Stimulated activated naive CD8-positive, alpha-beta T cell treated with anti-CD3 and anti-CD28 coated beads, Interleukin-15, Interleukin-2, amounts not matched to agents 100 ng/mL and 50 ng/mL, for 24 hours (primary cell): ENCODE measurements around the gene TMEM31.
A peak's percentile ranks its signal among the peaks of the same experiment; 100 is the strongest.

ENCODE experiments used
- H3K27ac Mint-ChIP-seq: one replicate; pipeline ENCODE4 v1.8.0; 2021; ENCODE audit warnings: mild to moderate bottlenecking, mixed read lengths
- H3K27me3 Mint-ChIP-seq: one replicate; pipeline ENCODE4 v1.8.0; 2021; ENCODE audit warnings: mixed read lengths
- H3K36me3 Mint-ChIP-seq: one replicate; pipeline ENCODE4 v1.8.0; 2021; ENCODE audit warnings: low read depth, mixed read lengths
- H3K4me1 Mint-ChIP-seq: one replicate; pipeline ENCODE4 v1.8.0; 2021; ENCODE audit warnings: low read depth, mixed read lengths
- H3K4me3 Mint-ChIP-seq: one replicate; pipeline ENCODE4 v1.8.0; 2021; ENCODE audit warnings: mild to moderate bottlenecking, mixed read lengths
- H3K9me3 Mint-ChIP-seq: one replicate; pipeline ENCODE4 v1.8.0; 2021; ENCODE audit warnings: mixed read lengths

Gene TMEM31, protein sequence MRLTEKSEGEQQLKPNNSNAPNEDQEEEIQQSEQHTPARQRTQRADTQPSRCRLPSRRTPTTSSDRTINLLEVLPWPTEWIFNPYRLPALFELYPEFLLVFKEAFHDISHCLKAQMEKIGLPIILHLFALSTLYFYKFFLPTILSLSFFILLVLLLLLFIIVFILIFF

DNA sequence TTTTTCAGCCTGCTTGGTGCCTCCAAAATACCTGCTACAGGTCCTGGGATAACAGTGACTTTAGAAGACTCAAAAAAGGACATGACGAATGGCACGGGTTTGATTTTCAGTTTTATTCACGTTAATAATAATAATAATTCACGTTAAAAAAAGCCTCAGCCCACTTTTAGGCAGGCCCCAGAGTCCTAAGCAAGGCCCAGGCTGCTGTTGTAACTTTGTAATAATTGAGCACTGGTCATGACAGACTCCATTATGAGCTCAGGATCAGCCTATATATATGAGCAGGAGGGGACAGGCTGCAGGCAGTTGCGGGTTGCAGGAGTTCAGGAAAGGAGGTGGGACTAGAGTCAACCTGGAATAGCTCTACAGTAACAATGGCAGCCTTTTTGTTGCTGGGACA lies at the start of gene TMEM31:
Gene TMEM31 (plus strand): TSS at position 301 of the 400 bp plus-strand sequence. CDS start 1,350 bp downstream, outside the sequence.
- H3K9me3 Mint-ChIP-seq: no peaks in the 10 kb centered on the region
- H3K36me3 Mint-ChIP-seq: no peaks in the 10 kb centered on the region
- H3K27me3 Mint-ChIP-seq: no peaks in the 10 kb centered on the region
- H3K27ac Mint-ChIP-seq: no peak within 1 kb of the TSS
- H3K4me3 Mint-ChIP-seq: no peak within 1 kb of the TSS
- H3K4me1 Mint-ChIP-seq: no peaks in the 10 kb centered on the region

DNA sequence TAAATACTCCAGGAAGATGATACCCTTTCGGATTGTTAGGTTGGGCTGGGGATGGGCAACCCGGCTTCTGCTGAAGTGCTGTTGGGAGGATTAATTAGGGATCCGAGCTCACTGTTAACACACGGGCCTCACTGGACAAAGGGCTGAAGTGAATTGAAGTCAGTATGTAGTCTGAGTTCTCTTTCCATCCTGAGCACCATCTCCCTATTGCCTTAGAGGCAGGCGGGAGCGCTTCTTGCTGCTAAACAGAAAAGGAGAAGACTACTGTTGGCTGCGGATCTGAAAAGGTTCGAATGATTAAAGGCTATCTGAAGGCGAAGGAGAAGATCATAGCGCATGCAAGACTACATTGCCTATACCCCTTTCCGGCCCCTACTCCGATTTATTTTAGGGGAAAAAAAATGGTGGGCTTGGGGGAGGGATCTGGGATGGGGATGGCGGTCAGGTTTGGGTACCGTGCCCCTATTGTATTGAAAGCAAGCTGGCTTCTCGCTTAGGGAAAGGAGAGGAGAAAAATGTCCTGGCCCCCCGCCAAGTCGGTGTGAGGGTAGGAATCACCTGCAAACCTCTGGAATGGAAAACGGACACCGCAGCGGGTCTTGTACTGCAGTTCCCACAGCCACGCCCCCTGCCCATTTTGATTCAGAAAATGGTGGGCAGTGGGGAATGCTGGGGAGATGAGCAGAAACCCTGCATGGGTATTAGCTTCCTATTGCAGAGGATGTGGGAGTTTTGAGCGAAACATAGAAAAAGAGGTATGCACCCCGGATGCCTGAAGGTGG lies 46.5 kb upstream of the TMEM31 start:
- Mint-ChIP-seq H3K27ac (no peak overlapping the region), H3K36me3 (no peaks in the 10 kb centered on the region), H3K4me1 (no peaks in the 10 kb centered on the region), H3K27me3 (peaks cover 16% of the 10 kb centered on the region), H3K4me3 (no peak overlapping the region), H3K9me3 (no peaks in the 10 kb centered on the region)

DNA sequence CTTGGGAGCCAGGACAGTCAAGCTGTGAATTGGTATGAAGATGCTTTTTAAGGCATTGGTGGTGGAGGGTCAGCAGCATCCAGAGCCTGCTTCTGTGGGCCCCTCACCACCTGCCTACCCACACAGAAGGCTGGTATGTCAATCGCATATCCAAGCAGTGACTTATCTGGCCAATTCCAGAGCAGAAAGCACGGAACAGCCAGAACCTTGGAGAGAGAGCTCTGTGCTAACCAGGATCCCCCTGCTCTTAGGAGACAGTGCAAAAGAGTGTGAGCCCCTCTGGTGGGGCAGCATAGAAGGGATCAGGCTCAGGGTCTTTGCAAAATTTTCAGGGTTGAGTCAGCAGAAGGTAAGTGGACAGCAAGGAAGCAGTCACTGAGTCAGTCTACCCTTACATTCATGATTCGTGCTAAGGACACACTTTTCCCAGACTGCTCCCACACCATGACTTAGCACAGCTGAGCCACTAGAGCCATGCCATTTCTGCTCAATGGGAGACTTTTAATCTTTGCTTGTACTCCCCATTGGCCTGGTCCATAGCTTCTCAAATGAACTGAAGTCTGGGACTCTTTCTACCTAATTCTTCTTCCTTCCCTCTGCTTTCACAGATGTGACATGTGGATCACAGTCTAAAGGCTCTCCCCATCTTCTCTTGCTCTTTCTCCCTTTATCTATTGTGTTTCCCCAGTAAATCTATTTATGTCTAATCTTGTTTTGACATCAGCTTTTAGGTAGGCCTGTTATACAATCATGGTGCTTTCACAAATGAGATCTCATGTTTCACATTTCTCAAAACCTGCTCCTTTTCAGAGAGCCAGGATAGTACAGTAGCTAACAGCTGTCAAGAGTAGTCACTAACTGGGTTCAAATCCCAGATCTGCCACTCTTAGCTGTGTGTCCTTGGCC lies 44.3 kb upstream of the TMEM31 start:
- Mint-ChIP-seq H3K27me3 (peaks cover 16% of the 10 kb centered on the region), H3K27ac (no peak overlapping the region), H3K4me3 (no peak overlapping the region), H3K36me3 (no peaks in the 10 kb centered on the region), H3K4me1 (no peaks in the 10 kb centered on the region), H3K9me3 (no peaks in the 10 kb centered on the region)

DNA sequence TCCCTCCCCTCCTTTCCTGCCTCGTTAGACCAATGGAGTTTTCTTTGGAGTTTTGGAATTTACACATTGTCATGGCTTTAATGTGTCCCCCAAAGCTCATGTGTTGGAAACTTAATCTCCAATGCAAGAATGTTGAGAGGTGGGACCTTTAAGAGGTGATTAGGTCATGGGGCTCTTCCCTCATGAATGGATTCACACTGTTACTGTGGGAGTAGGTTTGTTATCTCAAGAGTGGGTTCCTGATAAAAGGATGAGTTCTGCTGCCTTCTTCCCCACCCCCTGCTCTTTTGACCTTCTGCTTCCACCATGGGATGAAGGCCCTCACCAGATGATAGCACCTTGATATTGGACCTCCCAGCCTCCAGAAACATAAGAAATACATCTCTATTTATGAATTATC lies 41.0 kb upstream of the TMEM31 start:
- no peak overlapping the region for H3K4me3 Mint-ChIP-seq
- no peaks in the 10 kb centered on the region for H3K4me1 Mint-ChIP-seq
- H3K36me3 Mint-ChIP-seq: no peaks in the 10 kb centered on the region
- H3K27me3 Mint-ChIP-seq: peaks cover 2% of the 10 kb centered on the region
- no peak overlapping the region for H3K27ac Mint-ChIP-seq
- H3K9me3 Mint-ChIP-seq: no peaks in the 10 kb centered on the region

DNA sequence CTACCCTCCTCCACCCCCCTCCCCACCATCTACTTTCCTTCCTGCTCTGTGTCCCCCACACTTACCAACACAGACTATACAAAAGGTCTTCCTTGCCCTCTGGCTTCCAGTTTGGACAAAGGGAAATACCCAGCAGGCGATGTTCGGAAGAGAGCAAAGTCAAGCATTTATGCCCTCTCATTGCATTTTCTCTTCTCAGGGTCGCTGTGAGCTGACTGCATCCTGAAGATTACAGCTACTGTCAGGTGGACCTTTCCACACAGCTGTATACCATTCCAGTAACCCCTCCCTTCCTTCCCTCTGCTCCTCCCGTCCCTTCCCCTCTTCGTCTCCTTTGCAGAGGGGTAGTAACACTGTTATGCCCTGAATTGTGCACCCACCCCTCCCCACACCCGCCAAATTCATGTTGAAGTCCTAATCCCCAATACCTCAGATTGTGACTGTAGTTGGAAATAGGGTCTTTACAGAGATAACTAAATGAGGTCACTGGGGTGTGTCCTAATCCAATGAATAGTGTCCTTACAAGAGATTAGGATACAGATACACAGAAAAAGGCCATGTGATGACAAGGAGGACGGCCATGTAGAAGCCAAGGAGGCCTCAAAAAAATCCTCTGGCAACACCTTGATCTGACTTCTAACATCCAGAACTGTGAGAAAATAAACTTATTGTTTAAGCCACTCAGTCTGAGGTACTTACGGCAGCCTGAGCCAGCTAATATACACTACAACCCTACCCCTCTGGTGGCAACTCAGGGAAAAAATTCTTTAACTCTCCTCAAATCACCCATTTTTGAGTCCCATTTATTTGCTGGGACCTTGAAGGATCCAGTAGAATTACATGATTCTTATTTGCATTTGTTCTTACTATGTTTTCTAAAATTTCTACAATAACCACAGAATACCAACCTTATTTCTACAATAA lies 35.9 kb upstream of the TMEM31 start:
- H3K9me3 Mint-ChIP-seq: no peaks in the 10 kb centered on the region
- H3K36me3 Mint-ChIP-seq: peaks cover 45% of the 10 kb centered on the region
- H3K27ac Mint-ChIP-seq: no peak overlapping the region
- no peaks in the 10 kb centered on the region for H3K27me3 Mint-ChIP-seq
- no peaks in the 10 kb centered on the region for H3K4me1 Mint-ChIP-seq
- H3K4me3 Mint-ChIP-seq: no peak overlapping the region

DNA sequence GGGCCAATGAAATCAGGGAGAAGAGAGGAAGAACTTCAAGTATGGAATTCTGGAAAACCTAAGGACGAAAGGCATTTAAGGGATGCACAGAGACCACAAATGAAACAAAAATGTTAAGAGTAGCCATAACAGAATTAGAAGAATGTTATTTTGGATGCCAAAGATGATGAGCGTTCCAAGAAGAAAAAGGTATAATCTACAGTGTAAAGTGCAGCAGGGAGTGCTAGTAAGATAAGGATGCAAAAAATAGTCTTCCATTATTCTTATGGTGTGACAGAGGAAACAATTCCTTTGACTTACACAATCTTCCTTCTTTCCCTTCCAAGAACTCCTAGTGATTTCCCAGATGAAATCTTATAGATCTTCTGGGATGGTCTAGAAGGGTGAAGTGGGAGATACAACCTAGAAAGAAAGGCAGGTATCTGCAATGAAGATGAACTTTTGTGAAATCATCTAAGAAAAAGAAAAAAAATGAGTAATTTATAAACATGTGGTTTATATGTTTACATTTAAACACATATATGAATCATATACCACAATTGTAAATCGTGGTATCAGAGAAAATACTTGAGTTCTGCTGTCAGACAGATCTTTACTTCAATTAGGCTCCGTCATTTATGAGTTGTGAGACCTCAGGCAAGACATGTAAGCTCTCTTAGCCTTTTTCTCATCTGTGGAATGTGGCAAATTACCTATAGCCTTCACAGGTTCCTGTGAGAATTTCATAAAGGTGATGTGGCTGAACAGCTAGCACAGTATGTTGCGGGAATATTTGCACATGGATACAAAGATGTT lies 32.3 kb upstream of the TMEM31 start:
- H3K4me1 Mint-ChIP-seq: no peaks in the 10 kb centered on the region
- peaks cover 61% of the 10 kb centered on the region for H3K36me3 Mint-ChIP-seq
- H3K4me3 Mint-ChIP-seq: no peak overlapping the region
- no peaks in the 10 kb centered on the region for H3K9me3 Mint-ChIP-seq
- no peaks in the 10 kb centered on the region for H3K27me3 Mint-ChIP-seq
- H3K27ac Mint-ChIP-seq: no peak overlapping the region

DNA sequence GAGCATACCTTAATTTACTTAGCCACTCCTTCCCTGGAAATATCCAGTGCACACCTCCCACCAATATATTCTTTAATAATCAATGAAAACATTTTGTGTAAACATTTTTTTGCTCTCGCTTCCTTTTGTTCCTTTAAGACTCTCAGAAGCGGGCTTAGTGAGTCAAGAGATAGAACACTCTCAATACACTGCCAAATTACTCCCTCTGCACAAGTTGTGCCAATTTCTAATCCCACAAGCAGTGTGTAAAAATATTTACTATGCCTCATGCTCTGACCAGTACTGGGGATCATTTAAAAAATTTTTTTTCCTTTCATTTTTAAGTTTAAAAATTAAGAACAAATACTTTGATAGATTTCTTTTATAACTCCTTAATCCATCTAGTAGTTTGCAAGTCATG lies 29.3 kb upstream of the TMEM31 start:
- H3K27me3 Mint-ChIP-seq: no peaks in the 10 kb centered on the region
- H3K4me1 Mint-ChIP-seq: peaks cover 15% of the 10 kb centered on the region
- H3K4me3 Mint-ChIP-seq: no peak overlapping the region
- peaks cover 65% of the 10 kb centered on the region for H3K36me3 Mint-ChIP-seq
- H3K27ac Mint-ChIP-seq: no peak overlapping the region
- H3K9me3 Mint-ChIP-seq: no peaks in the 10 kb centered on the region

DNA sequence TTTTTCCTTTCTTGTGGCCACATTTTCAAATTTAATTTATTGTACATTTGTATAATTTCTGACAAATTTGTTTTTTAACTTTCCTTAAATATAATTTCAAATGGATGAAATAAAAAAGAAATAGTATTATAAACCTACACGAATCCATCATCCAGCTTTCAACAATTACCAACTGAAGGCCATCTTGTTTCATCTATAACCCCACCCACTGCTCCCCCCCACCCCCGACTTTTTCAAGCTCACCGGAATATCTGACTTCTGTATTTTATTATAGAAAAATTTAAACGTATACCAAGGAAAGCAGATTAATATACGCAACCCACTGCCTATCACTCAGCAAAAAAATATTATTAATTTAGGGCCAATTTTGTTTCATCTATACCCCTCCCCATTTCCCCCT lies 25.3 kb upstream of the TMEM31 start:
- peak overlapping the region; percentile 91 for H3K4me3 Mint-ChIP-seq
- no peaks in the 10 kb centered on the region for H3K9me3 Mint-ChIP-seq
- H3K36me3 Mint-ChIP-seq: peaks cover 34% of the 10 kb centered on the region
- H3K27me3 Mint-ChIP-seq: no peaks in the 10 kb centered on the region
- peak overlapping the region; percentile 92 for H3K27ac Mint-ChIP-seq
- H3K4me1 Mint-ChIP-seq: peaks cover 15% of the 10 kb centered on the region

DNA sequence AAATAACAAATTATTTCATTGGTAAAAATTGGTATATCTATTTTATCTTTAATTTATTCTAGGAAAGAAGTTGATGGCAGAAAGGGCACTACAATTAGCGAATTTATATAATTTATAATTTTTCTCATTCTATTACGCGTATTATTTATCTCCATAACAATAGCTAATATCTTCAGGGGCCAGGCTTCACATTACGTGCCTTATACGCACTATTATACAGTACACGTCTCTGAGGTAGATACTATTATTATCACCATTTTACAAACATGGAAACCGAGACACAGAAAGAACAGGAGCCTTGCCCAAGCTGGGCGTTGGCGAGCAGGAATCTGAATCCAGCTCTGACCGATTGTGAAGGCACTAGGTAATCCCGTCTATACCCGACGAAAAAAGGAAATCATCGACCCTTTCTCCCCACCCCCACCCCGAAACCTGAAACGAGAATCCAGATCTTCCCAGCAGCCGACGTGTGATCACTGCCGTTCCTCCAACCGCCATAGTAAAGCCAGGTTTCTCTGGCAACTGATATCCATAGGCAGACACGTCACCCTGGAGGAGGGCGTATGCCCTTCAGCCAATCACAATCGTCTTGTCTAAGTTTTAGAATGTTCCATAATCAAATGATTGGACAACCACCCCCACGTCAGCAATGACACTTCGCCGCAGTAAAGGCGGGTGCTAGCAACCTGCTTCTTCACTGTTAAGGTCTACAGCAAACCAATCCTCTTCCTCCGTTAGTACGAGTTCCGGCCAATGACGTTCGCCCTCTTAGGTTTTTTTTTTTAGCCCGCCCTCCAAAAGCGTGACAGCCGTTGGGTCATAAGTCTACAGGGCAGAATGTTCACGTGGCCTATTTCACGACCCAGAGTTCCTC lies 24.3 kb upstream of the TMEM31 start, which contains the start of gene MORF4L2:
Gene MORF4L2 (minus strand): TSS at position 501 of the 874 bp plus-strand sequence. CDS start 9,672 bp downstream, outside the sequence.
- H3K36me3 Mint-ChIP-seq: peaks cover 31% of the 10 kb centered on the region
- H3K4me1 Mint-ChIP-seq: peaks cover 15% of the 10 kb centered on the region
- peak within 1 kb of the TSS; percentile 91 for H3K4me3 Mint-ChIP-seq
- peak within 1 kb of the TSS; percentile 92 for H3K27ac Mint-ChIP-seq
- H3K27me3 Mint-ChIP-seq: no peaks in the 10 kb centered on the region
- no peaks in the 10 kb centered on the region for H3K9me3 Mint-ChIP-seq

DNA sequence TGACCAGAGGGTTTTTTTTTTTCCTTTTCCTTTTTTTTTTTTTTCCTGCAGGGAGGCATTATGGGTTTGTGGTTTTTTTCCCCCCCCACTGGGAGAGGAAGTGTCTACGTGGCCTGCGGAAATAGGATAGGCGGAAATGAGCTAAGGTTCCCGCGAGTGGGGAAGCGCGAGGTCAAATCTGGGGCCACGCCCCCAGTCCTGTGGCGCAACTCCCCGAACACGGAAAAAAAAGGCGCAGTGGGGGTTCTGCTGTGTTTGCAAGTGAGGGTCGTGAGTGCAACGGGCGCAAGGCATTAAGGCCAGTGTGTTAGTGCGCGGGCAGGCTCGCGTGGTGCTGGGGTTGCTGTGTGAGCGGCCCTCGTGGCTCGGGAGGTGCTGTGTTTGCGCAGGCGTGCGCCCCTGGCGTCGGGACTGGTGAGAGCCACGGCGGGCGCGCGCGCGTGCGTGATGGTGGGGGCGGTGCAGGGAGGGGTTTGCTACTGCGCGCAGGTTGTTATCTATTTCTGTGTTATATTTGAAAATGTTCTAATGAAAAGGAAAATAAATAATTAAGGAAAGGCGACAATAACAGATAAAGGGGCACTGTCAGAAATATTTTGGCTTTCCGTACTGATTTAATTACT lies 23.5 kb upstream of the TMEM31 start:
- no peaks in the 10 kb centered on the region for H3K27me3 Mint-ChIP-seq
- no peak overlapping the region for H3K4me3 Mint-ChIP-seq
- H3K9me3 Mint-ChIP-seq: no peaks in the 10 kb centered on the region
- H3K36me3 Mint-ChIP-seq: peaks cover 25% of the 10 kb centered on the region
- peaks cover 15% of the 10 kb centered on the region for H3K4me1 Mint-ChIP-seq
- no peak overlapping the region for H3K27ac Mint-ChIP-seq

DNA sequence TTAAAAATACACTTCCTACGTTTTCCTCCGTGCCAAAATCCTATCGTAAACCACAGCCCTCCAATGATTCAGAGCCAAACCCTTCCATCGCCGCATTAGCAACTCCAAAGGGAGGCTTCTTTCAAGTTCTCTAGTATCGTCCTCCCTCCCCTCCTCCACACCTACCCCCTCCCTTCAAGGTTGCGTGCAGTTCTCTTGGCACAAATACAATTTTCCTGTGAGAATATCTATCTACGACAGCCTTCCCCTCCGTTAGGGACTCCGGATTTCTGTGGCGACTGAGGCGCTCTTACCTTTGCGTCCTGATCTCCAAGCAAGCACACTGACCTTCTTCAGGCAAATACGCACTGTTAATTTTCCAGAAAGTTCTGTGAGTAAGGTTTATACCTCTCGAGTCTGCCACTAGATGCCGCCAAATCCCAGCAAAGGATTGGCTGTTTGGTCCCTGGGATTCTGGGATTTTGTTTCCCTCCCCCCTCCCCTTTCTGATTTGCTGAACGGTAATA lies 23.0 kb upstream of the TMEM31 start:
- Mint-ChIP-seq H3K4me3 (no peak overlapping the region), H3K27me3 (no peaks in the 10 kb centered on the region), H3K4me1 (peaks cover 15% of the 10 kb centered on the region)

DNA sequence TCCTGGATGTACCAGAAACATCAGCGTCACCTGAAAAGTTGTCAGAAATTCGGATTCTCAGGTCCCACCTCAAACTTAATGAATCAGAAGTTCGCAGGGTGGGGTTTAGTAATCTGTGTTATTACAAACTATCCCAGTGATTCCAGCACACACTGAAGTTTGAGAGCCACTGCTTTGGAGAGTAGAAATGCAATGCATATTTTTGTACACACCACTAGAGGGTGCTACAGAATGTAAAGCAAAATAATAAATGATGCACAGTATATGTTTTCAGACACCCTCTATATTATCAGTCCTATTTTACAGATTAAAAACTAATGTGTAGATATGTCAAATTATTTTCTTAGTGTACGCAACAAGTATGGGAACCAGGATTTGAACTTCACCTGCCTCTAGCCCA lies 21.8 kb upstream of the TMEM31 start:
- H3K4me1 Mint-ChIP-seq: peaks cover 10% of the 10 kb centered on the region
- H3K27ac Mint-ChIP-seq: no peak overlapping the region
- no peaks in the 10 kb centered on the region for H3K9me3 Mint-ChIP-seq
- H3K36me3 Mint-ChIP-seq: peaks cover 13% of the 10 kb centered on the region
- no peak overlapping the region for H3K4me3 Mint-ChIP-seq
- no peaks in the 10 kb centered on the region for H3K27me3 Mint-ChIP-seq

More for the DNA sequence above, 23.0 kb upstream of the TMEM31 start:
- no peak overlapping the region for H3K27ac Mint-ChIP-seq
- no peaks in the 10 kb centered on the region for H3K9me3 Mint-ChIP-seq
- peaks cover 21% of the 10 kb centered on the region for H3K36me3 Mint-ChIP-seq
